ENCODE results near the gene POSTN. TPM values are rescaled to one million over a fixed set of nuclear protein-coding genes. Genes with fewer than 3 reads are reported as not detected.

The POSTN gene
- 0.05 to 0.15 TPM (median 0.09 TPM) in 3 of 5 replicates, not detected in the others for total RNA-seq (2022; extraction: Qiagen RNA extraction)

GRCh38 chr13:37598597-37598996, at the start of gene POSTN:
Gene POSTN (minus strand): TSS chr13:37598768. CDS start chr13:37598726, 42 bp downstream.

Data from A549 treated with Mapracorat at 1 μM for 4 hours (cell line).